A673 (cell line): ENCODE results near the gene MICOS13.

Experiments used
- CTCF ChIP-seq: fragments of 300-800, 200-600 bp; sonication (generic); conservative IDR thresholded peaks from 2 replicates; pipeline ENCODE4 v1.5.1; 2017; ENCODE audit warnings: low read depth, mild to moderate bottlenecking, antibody characterized with exemption, low read length, moderate library complexity, mixed read lengths
- EZH2 ChIP-seq: fragments of 200-600 bp; sonication (generic); IDR thresholded peaks from 2 replicates; pipeline ENCODE4 v1.6.1; 2017; ENCODE audit warnings: borderline replicate concordance, low read depth, mild to moderate bottlenecking, mixed read lengths, antibody characterized with exemption, low read length; ENCODE audit not compliant: poor library complexity, severe bottlenecking

GRCh38 chr19:5632657-5633056, 47.7 kb downstream of the MICOS13 start:
- no peak for TF ChIP-seq CTCF
- no peak for TF ChIP-seq EZH2
